CD4-positive, alpha-beta T cell (primary cell): Measurements from ENCODE around the gene EXPH5. TPM values are rescaled to one million over a fixed set of nuclear protein-coding genes. Genes with fewer than 3 reads are reported as not detected.
A peak's percentile ranks its signal among the peaks of the same experiment; 100 is the strongest.

Source experiments
- ATAC-seq: fragments of 200-7000 bp; cut with Tn5 transposase; one replicate; pipeline ENCODE4 v1.10.0; 2022; ENCODE audit warnings: mild to moderate bottlenecking; ENCODE audit not compliant: poor library complexity
- CTCF ChIA-PET: fragments of 350-600 bp; sonication (Branson Sonifier 250); formaldehyde crosslinking; loops from one replicate; lab custom pipeline; 2021; ENCODE audit warnings: antibody characterized with exemption, inconsistent platforms; lab: Charles Lee
- POLR2A ChIA-PET: fragments of 350-600 bp; sonication (Branson Sonifier 250); formaldehyde crosslinking; loops from one replicate; lab custom pipeline; 2021; ENCODE audit warnings: antibody characterized with exemption, inconsistent platforms; lab: Charles Lee
- DNase-seq, 14 experiments: peaks; one replicate each; pipeline ENCODE4 v3.0.0-alpha.2; 2013 to 2020; ENCODE audit warnings: mixed read lengths in 2 of 14
- H3K27ac ChIP-seq, 2 donors: one replicate each; pipeline versions ENCODE4 v1.5.1 to v1.7.0; 2013; ENCODE audit warnings: low read length in 2 of 2, low read depth in 1 of 2, mild to moderate bottlenecking in 1 of 2
- H3K27me3 ChIP-seq, 2 experiments: 1 replicate in 1 of 2; 2 replicates in 1 of 2; pipeline versions ENCODE4 v1.6.1 to v1.7.0; 2013; ENCODE audit warnings: low read length in 2 of 2, control low read depth in 1 of 2, mild to moderate bottlenecking in 1 of 2, moderate library complexity in 1 of 2; ENCODE audit not compliant: insufficient read depth in 2 of 2, control insufficient read depth in 1 of 2
- H3K36me3 ChIP-seq: one replicate; pipeline ENCODE4 v1.6.1; 2013; ENCODE audit warnings: low read length, control low read depth; ENCODE audit not compliant: insufficient read depth
- H3K4me1 ChIP-seq: one replicate; pipeline ENCODE4 v1.6.1; 2013; ENCODE audit warnings: low read length, control low read depth; ENCODE audit not compliant: insufficient read depth
- H3K4me3 ChIP-seq: one replicate; pipeline ENCODE4 v1.5.1; 2013; ENCODE audit warnings: mild to moderate bottlenecking, low read length, moderate library complexity
- H3K9me3 ChIP-seq, 2 experiments: 1 replicate in 1 of 2; 2 replicates in 1 of 2; pipeline versions ENCODE4 v1.6.1 to v1.7.0; 2013; ENCODE audit warnings: low read length in 2 of 2, mild to moderate bottlenecking in 2 of 2, control low read depth in 1 of 2, moderate library complexity in 1 of 2; ENCODE audit not compliant: control insufficient read depth in 1 of 2, insufficient read depth in 1 of 2
- H3K27ac Mint-ChIP-seq: one replicate; pipeline ENCODE4 v1.8.0; 2020; ENCODE audit warnings: mixed read lengths
- H3K27me3 Mint-ChIP-seq: one replicate; pipeline ENCODE4 v1.8.0; 2021; ENCODE audit warnings: mixed read lengths
- H3K36me3 Mint-ChIP-seq: one replicate; pipeline ENCODE4 v1.8.0; 2021; ENCODE audit warnings: low read depth, mixed read lengths
- H3K4me1 Mint-ChIP-seq: one replicate; pipeline ENCODE4 v1.8.0; 2021; ENCODE audit warnings: low read depth, mixed read lengths
- H3K4me3 Mint-ChIP-seq: one replicate; pipeline ENCODE4 v1.8.0; 2020; ENCODE audit warnings: mild to moderate bottlenecking, mixed read lengths
- H3K9me3 Mint-ChIP-seq: one replicate; pipeline ENCODE4 v1.8.0; 2020; ENCODE audit warnings: mixed read lengths
- intact Hi-C, 2 experiments: fragments of 100-400 bp; cut with DNase I in 1 of 2; cut with micrococcal nuclease in 1 of 2; formaldehyde crosslinking; loops; one replicate each; pipeline versions ENCODE4 v1.15.1 to v1.9.0; 2023 to 2025; cut with DNase I, micrococcal nuclease
- total RNA-seq, 174 experiments: library from RNA in 2 of 174; stranded (reverse) in 2 of 174; gene quantifications; one replicate each; pipeline ENCODE4 v1.2.3 and lab custom pipeline; 2021 to 2026
- TF ChIP-seq, protein P1 (sequence below): fragments of 200-600 bp; IDR thresholded peaks from one replicate; pipeline ENCODE4 v1.8.0; 2022; ENCODE audit warnings: antibody characterized with exemption, mild to moderate bottlenecking

The EXPH5 gene
- total RNA-seq, 2 experiments from 2014 or later, result 2.0 to 3.7 TPM

DNA sequence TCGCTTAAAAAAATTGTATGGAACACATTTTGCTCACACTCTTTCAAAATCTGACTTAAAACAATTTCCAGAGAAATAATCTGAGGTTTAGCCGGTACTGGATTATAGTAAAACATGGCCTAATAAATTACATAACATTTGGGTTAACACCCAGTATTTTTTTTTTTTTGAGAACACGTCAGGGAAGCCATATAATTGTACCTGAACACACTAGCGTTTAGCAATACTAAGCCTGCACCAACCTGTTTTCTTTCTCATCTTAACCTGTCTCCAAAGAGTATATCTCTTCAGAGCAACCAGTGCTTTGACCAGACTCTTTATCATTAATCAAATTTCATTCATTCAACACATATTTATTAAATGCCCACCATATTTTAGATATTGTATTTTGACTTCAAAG lies 93.4 kb downstream of the EXPH5 start:
- no peak for DNase-seq
- Histone ChIP-seq H3K4me1 (peaks cover 15% of the 10 kb centered on the region), H3K36me3 (no peaks in the 10 kb centered on the region), H3K27ac (no peak overlapping the region), H3K9me3 (no peaks in the 10 kb centered on the region), H3K27me3 (no peaks in the 10 kb centered on the region), H3K4me3 (no peak overlapping the region)
- Mint-ChIP-seq H3K36me3 (peaks cover 6% of the 10 kb centered on the region), H3K27me3 (no peaks in the 10 kb centered on the region), H3K9me3 (no peaks in the 10 kb centered on the region), H3K27ac (peak overlapping the region; percentile 67), H3K4me3 (peak overlapping the region; percentile 67), H3K4me1 (peaks cover 18% of the 10 kb centered on the region)
- no peak for ATAC-seq
- intact Hi-C loops, result no loop called here
- ChIA-PET POLR2A (no interaction called here), CTCF (no interaction called here)
- TF ChIP-seq, protein P1, sequence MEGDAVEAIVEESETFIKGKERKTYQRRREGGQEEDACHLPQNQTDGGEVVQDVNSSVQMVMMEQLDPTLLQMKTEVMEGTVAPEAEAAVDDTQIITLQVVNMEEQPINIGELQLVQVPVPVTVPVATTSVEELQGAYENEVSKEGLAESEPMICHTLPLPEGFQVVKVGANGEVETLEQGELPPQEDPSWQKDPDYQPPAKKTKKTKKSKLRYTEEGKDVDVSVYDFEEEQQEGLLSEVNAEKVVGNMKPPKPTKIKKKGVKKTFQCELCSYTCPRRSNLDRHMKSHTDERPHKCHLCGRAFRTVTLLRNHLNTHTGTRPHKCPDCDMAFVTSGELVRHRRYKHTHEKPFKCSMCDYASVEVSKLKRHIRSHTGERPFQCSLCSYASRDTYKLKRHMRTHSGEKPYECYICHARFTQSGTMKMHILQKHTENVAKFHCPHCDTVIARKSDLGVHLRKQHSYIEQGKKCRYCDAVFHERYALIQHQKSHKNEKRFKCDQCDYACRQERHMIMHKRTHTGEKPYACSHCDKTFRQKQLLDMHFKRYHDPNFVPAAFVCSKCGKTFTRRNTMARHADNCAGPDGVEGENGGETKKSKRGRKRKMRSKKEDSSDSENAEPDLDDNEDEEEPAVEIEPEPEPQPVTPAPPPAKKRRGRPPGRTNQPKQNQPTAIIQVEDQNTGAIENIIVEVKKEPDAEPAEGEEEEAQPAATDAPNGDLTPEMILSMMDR, result no peak

DNA sequence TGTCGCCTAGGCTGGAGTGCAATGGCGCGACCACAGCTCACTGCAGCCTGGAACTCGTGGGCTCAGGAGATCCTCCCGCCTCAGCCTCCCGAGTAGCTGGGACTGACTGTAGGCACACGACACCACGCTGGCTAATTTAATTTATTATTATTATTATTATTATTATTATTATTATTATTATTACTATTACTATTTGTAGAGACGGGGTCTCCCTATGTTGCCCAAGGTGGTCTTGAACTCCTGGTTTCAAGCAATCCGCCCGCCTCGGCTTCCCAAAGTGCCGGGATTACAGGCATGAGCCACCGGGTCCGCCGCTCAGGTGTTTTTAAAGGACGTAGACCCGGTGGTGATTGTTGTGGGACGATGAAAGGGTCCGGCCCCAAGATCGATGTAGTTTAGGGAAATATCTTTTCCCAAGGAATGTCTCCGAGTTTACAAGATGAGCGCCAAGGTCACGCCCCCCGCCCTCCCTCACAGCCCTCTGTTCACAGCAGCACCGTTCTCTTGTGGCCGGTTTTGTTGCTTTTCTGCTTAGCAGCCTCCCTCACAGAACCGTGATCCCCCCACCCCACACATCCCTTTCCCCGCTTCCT lies 94.7 kb downstream of the EXPH5 start:
- Mint-ChIP-seq H3K27me3 (no peaks in the 10 kb centered on the region), H3K4me1 (peaks cover 27% of the 10 kb centered on the region), H3K4me3 (peak overlapping the region; percentile 93), H3K36me3 (peaks cover 6% of the 10 kb centered on the region), H3K27ac (peak overlapping the region; percentile 82), H3K9me3 (no peaks in the 10 kb centered on the region)
- intact Hi-C loops, result loop anchor here (5.0 to 10.0 kb wide), 4 partner anchors 98 to 374 kb away; partner anchors contain the start of genes ACAT1 (in 1 of the 2) and DDX10 (in 1 of the 2)
- DNase-seq, result peak in 1 of 14 experiments; percentile 20
- Histone ChIP-seq H3K27ac (no peak overlapping the region), H3K4me3 (peak overlapping the region; percentile 77), H3K9me3 (no peaks in the 10 kb centered on the region), H3K27me3 (no peaks in the 10 kb centered on the region), H3K4me1 (peaks cover 15% of the 10 kb centered on the region), H3K36me3 (no peaks in the 10 kb centered on the region)
- CTCF ChIA-PET, result no interaction called here
- POLR2A ChIA-PET, result interaction anchor here (0.5 to 1.8 kb wide), 6 partner anchors 12 to 490 kb away, joined by 3 to 16 read pairs (median 4); partner anchors contain the start of genes C11orf65, CUL5 and DDX10
- ATAC-seq, result no peak
- TF ChIP-seq, protein P1, result no peak

DNA sequence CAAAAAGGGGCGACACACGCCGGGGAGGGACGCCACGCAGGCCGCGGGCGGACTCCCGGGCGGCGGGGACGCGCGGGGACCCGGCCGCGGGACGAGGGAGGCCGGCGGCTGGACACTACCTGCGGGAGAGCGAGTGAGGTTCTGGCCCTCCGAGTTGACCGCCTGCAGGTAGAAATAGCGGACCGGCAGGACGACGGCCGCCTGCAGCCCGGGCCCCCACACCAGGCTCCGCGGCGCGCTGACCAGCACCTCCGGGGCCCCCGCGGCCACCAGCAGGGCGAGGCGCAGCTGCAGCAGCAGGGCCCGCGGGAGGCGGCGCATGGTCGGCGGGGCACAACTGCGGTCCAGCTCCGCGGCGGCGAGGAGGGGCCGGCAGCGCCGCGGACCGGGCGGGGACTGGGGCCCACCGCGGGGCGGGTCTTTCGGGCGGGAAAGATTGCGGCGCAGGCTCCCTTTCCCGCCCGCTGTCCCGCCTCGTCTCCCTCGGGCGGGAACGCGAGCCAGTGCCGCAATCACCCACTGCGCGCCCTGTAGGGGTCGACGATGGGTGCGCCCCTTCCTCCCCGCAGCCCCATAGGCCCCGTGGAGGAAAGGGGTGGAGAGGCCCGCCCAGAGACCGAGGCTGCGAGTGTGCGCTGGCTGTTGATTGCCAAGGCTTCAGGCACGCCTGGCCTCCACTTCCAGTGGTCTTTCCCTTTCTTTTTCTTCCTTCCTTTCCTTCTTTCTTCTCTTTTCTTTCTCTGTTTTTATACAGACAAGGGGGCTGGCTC lies 95.3 kb downstream of the EXPH5 start, which contains the start of gene POGLUT3:
Gene POGLUT3 (minus strand): TSS at position 339 of the 770 bp plus-strand sequence. CDS start 18 bp downstream, at position 321.
- ChIA-PET POLR2A (interaction anchor here (0.5 to 1.8 kb wide), 6 partner anchors 12 to 489 kb away, joined by 3 to 16 read pairs (median 4); partner anchors contain the start of genes C11orf65, CUL5 and DDX10), CTCF (interaction anchor here (0.5 kb wide), 1 partner anchor 115 kb away, joined by 3 read pairs; no protein-coding TSS in a partner anchor)
- Mint-ChIP-seq H3K36me3 (peaks cover 6% of the 10 kb centered on the region), H3K4me1 (peaks cover 27% of the 10 kb centered on the region), H3K27ac (peak within 1 kb of the TSS; percentile 96), H3K27me3 (no peaks in the 10 kb centered on the region), H3K9me3 (no peaks in the 10 kb centered on the region), H3K4me3 (peak within 1 kb of the TSS; percentile 95)
- H3K4me1 ChIP-seq, result peaks cover 15% of the 10 kb centered on the region
- H3K4me3 ChIP-seq, result peak within 1 kb of the TSS; percentile 77
- no peaks in the 10 kb centered on the region for H3K27me3 ChIP-seq
- DNase-seq, result peak; percentile 5 to 68 (median 36)
- intact Hi-C loops, result loop anchor here (5.0 to 10.0 kb wide), 4 partner anchors 99 to 373 kb away; partner anchors contain the start of genes ACAT1 (in 1 of the 2) and DDX10 (in 1 of the 2)
- no peaks in the 10 kb centered on the region for H3K9me3 ChIP-seq
- ATAC-seq, result peak; percentile 47
- no peaks in the 10 kb centered on the region for H3K36me3 ChIP-seq
- TF ChIP-seq, protein P1, result no peak
- H3K27ac ChIP-seq, result peak within 1 kb of the TSS; percentile 66 to 91
